Measurements from ENCODE around the gene NBAS.

NBAS gene

DNA sequence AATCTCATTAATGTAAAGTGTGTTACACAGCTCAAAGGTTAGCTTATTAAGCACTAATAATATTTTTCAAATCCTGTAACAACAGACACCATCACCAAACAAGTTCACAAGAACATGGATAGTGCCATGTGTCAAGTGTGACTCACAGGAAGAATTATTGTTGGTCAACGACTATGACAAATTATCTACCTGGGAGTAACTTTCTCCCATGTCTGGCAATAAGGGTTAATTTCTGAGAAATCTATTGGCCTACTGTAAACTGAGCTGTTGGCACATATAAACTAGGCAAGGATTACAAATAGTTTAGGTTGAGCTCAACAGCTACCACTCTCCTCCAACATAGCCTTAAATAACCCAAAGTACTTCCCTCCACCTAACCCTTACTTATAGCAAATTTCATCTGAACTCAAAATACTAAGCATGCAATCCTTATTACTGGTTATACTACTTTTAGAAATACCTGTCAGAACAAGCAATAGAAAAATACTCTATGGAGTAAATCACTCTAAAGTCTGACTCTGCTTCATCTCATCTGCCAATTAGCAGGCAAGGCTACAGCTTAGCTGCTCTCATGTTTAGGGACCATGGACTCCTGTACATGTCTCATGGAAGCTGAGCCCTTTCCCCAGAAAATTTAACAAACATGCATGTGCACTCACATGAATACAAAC, 223.0 kb downstream of the NBAS start:
- Histone ChIP-seq H3K4me3 (ENCODE audit: insufficient read depth, low read length, poor library complexity, severe bottlenecking) (no peak overlapping the region), H3K27ac (ENCODE audit: low read depth, low read length) (no peak overlapping the region), H3K4me2 (ENCODE audit: low read depth, low read length, poor library complexity, severe bottlenecking) (no peak overlapping the region), H3K9me2 (replicated peaks; ENCODE audit: insufficient read depth, low read length) (no peaks in the 10 kb centered on the region), H3K9me3 (ENCODE audit: insufficient read depth, low read length) (no peaks in the 10 kb centered on the region), H2AFZ (ENCODE audit: low read depth, low read length, severe bottlenecking) (no peak overlapping the region), H3K9ac (ENCODE audit: low read length) (no peak overlapping the region), H3K27me3 (ENCODE audit: low read length) (no peaks in the 10 kb centered on the region), H4K20me1 (ENCODE audit: low read depth, low read length) (no peaks in the 10 kb centered on the region), H3K79me2 (ENCODE audit: insufficient read depth, low read length) (no peaks in the 10 kb centered on the region), H3F3A (ENCODE audit: insufficient read depth) (no peaks in the 10 kb centered on the region), H3K36me3 (ENCODE audit: low read length) (no peaks in the 10 kb centered on the region)
- TF ChIP-seq, protein P1, sequence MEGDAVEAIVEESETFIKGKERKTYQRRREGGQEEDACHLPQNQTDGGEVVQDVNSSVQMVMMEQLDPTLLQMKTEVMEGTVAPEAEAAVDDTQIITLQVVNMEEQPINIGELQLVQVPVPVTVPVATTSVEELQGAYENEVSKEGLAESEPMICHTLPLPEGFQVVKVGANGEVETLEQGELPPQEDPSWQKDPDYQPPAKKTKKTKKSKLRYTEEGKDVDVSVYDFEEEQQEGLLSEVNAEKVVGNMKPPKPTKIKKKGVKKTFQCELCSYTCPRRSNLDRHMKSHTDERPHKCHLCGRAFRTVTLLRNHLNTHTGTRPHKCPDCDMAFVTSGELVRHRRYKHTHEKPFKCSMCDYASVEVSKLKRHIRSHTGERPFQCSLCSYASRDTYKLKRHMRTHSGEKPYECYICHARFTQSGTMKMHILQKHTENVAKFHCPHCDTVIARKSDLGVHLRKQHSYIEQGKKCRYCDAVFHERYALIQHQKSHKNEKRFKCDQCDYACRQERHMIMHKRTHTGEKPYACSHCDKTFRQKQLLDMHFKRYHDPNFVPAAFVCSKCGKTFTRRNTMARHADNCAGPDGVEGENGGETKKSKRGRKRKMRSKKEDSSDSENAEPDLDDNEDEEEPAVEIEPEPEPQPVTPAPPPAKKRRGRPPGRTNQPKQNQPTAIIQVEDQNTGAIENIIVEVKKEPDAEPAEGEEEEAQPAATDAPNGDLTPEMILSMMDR (IDR thresholded peaks at IDR 0.05; ENCODE audit: insufficient read depth, low read length, poor library complexity, severe bottlenecking), result no peak
- no peak for TF ChIP-seq EZH2phosphoT487 (conservative IDR thresholded peaks at IDR 0.05; ENCODE audit: low read length)

- no peaks in the 10 kb centered on the region for H3K36me3 ChIP-seq (ENCODE audit: low read length)
- no peak overlapping the region for H2AFZ ChIP-seq (ENCODE audit: low read depth, low read length, severe bottlenecking)
- no peak overlapping the region for H3K4me2 ChIP-seq (ENCODE audit: low read depth, low read length, poor library complexity, severe bottlenecking)
- no peaks in the 10 kb centered on the region for H3K27me3 ChIP-seq (ENCODE audit: low read length)
- no peaks in the 10 kb centered on the region for H3K79me2 ChIP-seq (ENCODE audit: insufficient read depth, low read length)
- H3K9ac ChIP-seq (ENCODE audit: low read length), result no peak overlapping the region
- H4K20me1 ChIP-seq (ENCODE audit: low read depth, low read length), result no peaks in the 10 kb centered on the region
- H3K9me3 ChIP-seq (ENCODE audit: insufficient read depth, low read length), result no peaks in the 10 kb centered on the region
- H3K9me2 ChIP-seq (replicated peaks; ENCODE audit: insufficient read depth, low read length), result no peaks in the 10 kb centered on the region
- no peak overlapping the region for H3K4me3 ChIP-seq (ENCODE audit: insufficient read depth, low read length, poor library complexity, severe bottlenecking)
- H3F3A ChIP-seq (ENCODE audit: insufficient read depth), result no peaks in the 10 kb centered on the region
- TF ChIP-seq, protein P1 (IDR thresholded peaks at IDR 0.05; ENCODE audit: insufficient read depth, low read length, poor library complexity, severe bottlenecking), result no peak
- no peak for TF ChIP-seq EZH2phosphoT487 (conservative IDR thresholded peaks at IDR 0.05; ENCODE audit: low read length)
- no peak overlapping the region for H3K27ac ChIP-seq (ENCODE audit: low read depth, low read length)
Measured at GRCh38 chr2:15334644-15335326, 226.3 kb downstream of the NBAS start.

DNA sequence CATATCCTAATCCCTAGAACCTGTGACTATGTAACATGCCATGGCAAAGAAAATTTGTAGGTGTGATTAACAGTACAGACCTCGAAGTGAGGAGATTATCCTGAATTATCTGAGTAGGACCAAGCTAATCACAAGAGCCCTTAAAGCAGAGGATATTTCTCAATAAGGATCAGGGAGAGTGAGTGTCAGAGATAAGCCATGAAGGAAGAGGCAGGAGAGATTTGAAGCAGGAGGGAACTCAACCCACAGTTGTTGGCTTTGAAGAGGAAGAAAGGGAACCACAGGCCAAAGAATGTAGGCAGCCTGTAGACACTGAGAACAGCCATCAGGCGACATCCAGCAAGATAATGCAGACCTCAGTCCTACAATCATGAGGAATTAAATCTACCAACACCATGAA, 229.3 kb downstream of the NBAS start:
- Histone ChIP-seq H4K20me1 (ENCODE audit: low read depth, low read length) (no peaks in the 10 kb centered on the region), H3K9me3 (ENCODE audit: insufficient read depth, low read length) (no peaks in the 10 kb centered on the region), H3K36me3 (ENCODE audit: low read length) (no peaks in the 10 kb centered on the region), H3F3A (ENCODE audit: insufficient read depth) (no peaks in the 10 kb centered on the region), H3K27ac (ENCODE audit: low read depth, low read length) (no peak overlapping the region), H3K4me3 (ENCODE audit: insufficient read depth, low read length, poor library complexity, severe bottlenecking) (no peak overlapping the region), H3K27me3 (ENCODE audit: low read length) (no peaks in the 10 kb centered on the region), H3K9ac (ENCODE audit: low read length) (no peak overlapping the region), H3K79me2 (ENCODE audit: insufficient read depth, low read length) (no peaks in the 10 kb centered on the region), H2AFZ (ENCODE audit: low read depth, low read length, severe bottlenecking) (no peak overlapping the region), H3K9me2 (replicated peaks; ENCODE audit: insufficient read depth, low read length) (no peaks in the 10 kb centered on the region), H3K4me2 (ENCODE audit: low read depth, low read length, poor library complexity, severe bottlenecking) (no peak overlapping the region)
- no peak for TF ChIP-seq EZH2phosphoT487 (conservative IDR thresholded peaks at IDR 0.05; ENCODE audit: low read length)
- TF ChIP-seq, protein P1 (IDR thresholded peaks at IDR 0.05; ENCODE audit: insufficient read depth, low read length, poor library complexity, severe bottlenecking), result no peak

All from SU-DHL-6 (cell line).